Measurements from ENCODE around the gene SMARCA2.

GRCh38 chr9:2228641-2229040 lies 213.5 kb downstream of the SMARCA2 start:
- TF ChIP-seq CTCF (IDR thresholded peaks at IDR 0.05) (no peak), POLR2A (IDR thresholded peaks at IDR 0.05) (no peak)

All from thyroid gland (tissue), 4 donors.